K562 (cell line): ENCODE measurements around the gene APCDD1L.

ENCODE experiments used
- CHD4 ChIP-seq: fragments of 200-600 bp; sonication (generic); IDR thresholded peaks from 3 replicates; pipeline ENCODE4 v1.6.1; 2012; ENCODE audit warnings: low read depth, mild to moderate bottlenecking, mixed read lengths, low read length, inconsistent platforms; ENCODE audit not compliant: insufficient read depth, insufficient replicate concordance, poor library complexity, severe bottlenecking
- CTCF ChIP-seq, 3 experiments: IDR thresholded peaks in 2 of 3; conservative IDR thresholded peaks in 1 of 3; 2 replicates each; pipeline ENCODE4 v1.5.1; 2011 to 2012; ENCODE audit warnings: low read length in 3 of 3, mild to moderate bottlenecking in 3 of 3, control low read depth in 2 of 3, improper control_type of control experiment in 1 of 3, inconsistent platforms in 1 of 3, low read depth in 1 of 3, mixed read lengths in 1 of 3, moderate library complexity in 1 of 3; ENCODE audit not compliant: insufficient read depth in 2 of 3
- EZH2 ChIP-seq: IDR thresholded peaks from 2 replicates; pipeline ENCODE4 v1.6.1; 2012; ENCODE audit warnings: low read depth, mild to moderate bottlenecking, inconsistent platforms, low read length, borderline replicate concordance
- FOXA1 ChIP-seq: fragments of 450-650 bp; IDR thresholded peaks from 2 replicates; pipeline ENCODE4 v1.6.1; 2016; ENCODE audit warnings: mild to moderate bottlenecking, borderline replicate concordance
- FOXA3 ChIP-seq, 2 experiments: fragments of 450-650 bp in 1 of 2; sonication (generic) in 1 of 2; formaldehyde crosslinking; IDR thresholded peaks in 1 of 2; conservative IDR thresholded peaks in 1 of 2; 2 replicates each; pipeline versions ENCODE4 v1.4.0 to v1.8.0; 2020 to 2022; ENCODE audit warnings: mild to moderate bottlenecking in 2 of 2, missing genetic modification reagents in 1 of 2
- RCOR1 ChIP-seq, 2 experiments: IDR thresholded peaks; 2 replicates each; pipeline ENCODE4 v1.6.1; 2012; ENCODE audit warnings: low read depth in 2 of 2, low read length in 2 of 2, borderline replicate concordance in 1 of 2, improper control_type of control experiment in 1 of 2
- SREBF2 ChIP-seq: sonication (generic); formaldehyde crosslinking; IDR thresholded peaks from 2 replicates; pipeline ENCODE4 v1.4.0; 2020; ENCODE audit warnings: mild to moderate bottlenecking, missing genetic modification reagents
- TOE1 ChIP-seq, 2 experiments: fragments of 450-650 bp in 1 of 2; sonication (generic) in 1 of 2; formaldehyde crosslinking in 1 of 2; IDR thresholded peaks; 2 replicates each; pipeline versions ENCODE4 v1.7.1 to v1.8.0; 2016 to 2022; ENCODE audit warnings: borderline replicate concordance in 2 of 2, mild to moderate bottlenecking in 2 of 2, antibody characterized with exemption in 1 of 2, inconsistent platforms in 1 of 2, low read depth in 1 of 2, missing genetic modification reagents in 1 of 2, moderate library complexity in 1 of 2
- U2AF2 ChIP-seq: fragments of 200-400 bp; formaldehyde crosslinking; optimal IDR thresholded peaks from 2 replicates; pipeline ENCODE3; 2017; ENCODE audit warnings: low read depth, mild to moderate bottlenecking, low read length
- ZBTB34 ChIP-seq: fragments of 250-450 bp; sonication (Bioruptor Pico); IDR thresholded peaks from 2 replicates; pipeline ENCODE4 v1.8.0; 2021; ENCODE audit warnings: mild to moderate bottlenecking, moderate library complexity

GRCh38 chr20:58546416-58546711 is 31.2 kb upstream of the APCDD1L start:
- TF ChIP-seq FOXA3 (CRISPR knock-in tag; conservative IDR thresholded peaks at IDR 0.05 in 1 of 2, IDR thresholded peaks at IDR 0.05 in 1 of 2): no peak
- no peak for TF ChIP-seq TOE1 (IDR thresholded peaks at IDR 0.05; ENCODE audit: borderline replicate concordance)
- TF ChIP-seq TOE1 (CRISPR knock-in tag; IDR thresholded peaks at IDR 0.05; ENCODE audit: borderline replicate concordance, low read depth): no peak
- no peak for TF ChIP-seq U2AF2
- TF ChIP-seq CTCF (IDR thresholded peaks at IDR 0.05 in 2 of 3, conservative IDR thresholded peaks at IDR 0.05 in 1 of 3; ENCODE audit: insufficient read depth in 2 of 3, low read depth in 1 of 3, low read length in 3 of 3): no peak
- no peak for TF ChIP-seq RCOR1 (IDR thresholded peaks at IDR 0.05; ENCODE audit: borderline replicate concordance in 1 of 2, low read depth in 2 of 2, low read length in 2 of 2)
- TF ChIP-seq SREBF2 (CRISPR knock-in tag): no peak
- no peak for TF ChIP-seq ZBTB34 (CRISPR knock-in tag)
- no peak for TF ChIP-seq EZH2
- no peak for TF ChIP-seq CHD4
- TF ChIP-seq FOXA1: no peak
